ENCODE measurements around the gene CD79A.
"Not testable (repeated sequence)": the region's sequence is repeated elsewhere in the genome, so short reads cannot be mapped to it uniquely, and the experiment has no call there.

GRCh38 chr19:41875973-41876372, 1.1 kb upstream of the CD79A start:
- TF ChIP-seq CTCF (IDR thresholded peaks at IDR 0.05 in 2 of 3, conservative IDR thresholded peaks at IDR 0.05 in 1 of 3; ENCODE audit: borderline replicate concordance in 1 of 3, insufficient read depth in 1 of 3, low read depth in 2 of 3, low read length in 2 of 3); POLR2A (IDR thresholded peaks at IDR 0.05; ENCODE audit: borderline replicate concordance, extremely low read depth, insufficient read depth, insufficient read length); SRF (IDR thresholded peaks at IDR 0.05; ENCODE audit: low read depth); TCF7L2 (IDR thresholded peaks at IDR 0.05; ENCODE audit: borderline replicate concordance, extremely low read depth, insufficient read depth, insufficient read length): not testable (repeated sequence)

Data from HCT116 (cell line).